ENCODE results near the gene FOXF1. TPM values are rescaled to one million over a fixed set of nuclear protein-coding genes. Genes with fewer than 3 reads are reported as not detected.

Gene FOXF1
- total RNA-seq, 3 donors from 2014 or later, result 6.9 to 85.8 (median 9.9) TPM

DNA sequence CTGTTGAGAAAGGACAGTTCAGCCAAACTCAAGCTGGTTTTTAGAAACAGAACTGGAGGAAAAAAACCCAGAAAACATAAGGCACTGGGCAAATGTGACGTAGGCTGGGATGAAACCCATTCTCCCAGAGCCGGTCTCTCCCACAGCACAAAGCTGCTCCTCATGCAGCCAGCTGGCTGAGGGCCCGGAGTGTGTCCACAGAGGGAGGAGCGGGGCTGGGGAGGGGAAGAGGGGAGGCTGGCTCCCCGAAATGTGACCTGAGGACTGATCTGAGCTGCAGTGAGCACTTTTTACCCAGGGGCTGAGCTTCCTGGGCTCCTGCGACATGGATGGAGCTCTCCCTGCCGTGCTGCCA is 20.8 kb downstream of the FOXF1 start:
- ATAC-seq (peak; percentile 56), DNase-seq (peak; percentile 41 to 75 (median 58))
- H3K9me3 ChIP-seq, result no peaks in the 10 kb centered on the region
- H3K36me3 ChIP-seq (ENCODE audit: low read depth), result no peaks in the 10 kb centered on the region
- intact Hi-C loops (cut with DNase I, micrococcal nuclease), result no loop called here
- TF ChIP-seq, protein P1, sequence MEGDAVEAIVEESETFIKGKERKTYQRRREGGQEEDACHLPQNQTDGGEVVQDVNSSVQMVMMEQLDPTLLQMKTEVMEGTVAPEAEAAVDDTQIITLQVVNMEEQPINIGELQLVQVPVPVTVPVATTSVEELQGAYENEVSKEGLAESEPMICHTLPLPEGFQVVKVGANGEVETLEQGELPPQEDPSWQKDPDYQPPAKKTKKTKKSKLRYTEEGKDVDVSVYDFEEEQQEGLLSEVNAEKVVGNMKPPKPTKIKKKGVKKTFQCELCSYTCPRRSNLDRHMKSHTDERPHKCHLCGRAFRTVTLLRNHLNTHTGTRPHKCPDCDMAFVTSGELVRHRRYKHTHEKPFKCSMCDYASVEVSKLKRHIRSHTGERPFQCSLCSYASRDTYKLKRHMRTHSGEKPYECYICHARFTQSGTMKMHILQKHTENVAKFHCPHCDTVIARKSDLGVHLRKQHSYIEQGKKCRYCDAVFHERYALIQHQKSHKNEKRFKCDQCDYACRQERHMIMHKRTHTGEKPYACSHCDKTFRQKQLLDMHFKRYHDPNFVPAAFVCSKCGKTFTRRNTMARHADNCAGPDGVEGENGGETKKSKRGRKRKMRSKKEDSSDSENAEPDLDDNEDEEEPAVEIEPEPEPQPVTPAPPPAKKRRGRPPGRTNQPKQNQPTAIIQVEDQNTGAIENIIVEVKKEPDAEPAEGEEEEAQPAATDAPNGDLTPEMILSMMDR (IDR thresholded peaks at IDR 0.05), result no peak
- H3K4me1 ChIP-seq (ENCODE audit: low read depth), result no peaks in the 10 kb centered on the region
- H3K4me3 ChIP-seq, result no peak overlapping the region

DNA sequence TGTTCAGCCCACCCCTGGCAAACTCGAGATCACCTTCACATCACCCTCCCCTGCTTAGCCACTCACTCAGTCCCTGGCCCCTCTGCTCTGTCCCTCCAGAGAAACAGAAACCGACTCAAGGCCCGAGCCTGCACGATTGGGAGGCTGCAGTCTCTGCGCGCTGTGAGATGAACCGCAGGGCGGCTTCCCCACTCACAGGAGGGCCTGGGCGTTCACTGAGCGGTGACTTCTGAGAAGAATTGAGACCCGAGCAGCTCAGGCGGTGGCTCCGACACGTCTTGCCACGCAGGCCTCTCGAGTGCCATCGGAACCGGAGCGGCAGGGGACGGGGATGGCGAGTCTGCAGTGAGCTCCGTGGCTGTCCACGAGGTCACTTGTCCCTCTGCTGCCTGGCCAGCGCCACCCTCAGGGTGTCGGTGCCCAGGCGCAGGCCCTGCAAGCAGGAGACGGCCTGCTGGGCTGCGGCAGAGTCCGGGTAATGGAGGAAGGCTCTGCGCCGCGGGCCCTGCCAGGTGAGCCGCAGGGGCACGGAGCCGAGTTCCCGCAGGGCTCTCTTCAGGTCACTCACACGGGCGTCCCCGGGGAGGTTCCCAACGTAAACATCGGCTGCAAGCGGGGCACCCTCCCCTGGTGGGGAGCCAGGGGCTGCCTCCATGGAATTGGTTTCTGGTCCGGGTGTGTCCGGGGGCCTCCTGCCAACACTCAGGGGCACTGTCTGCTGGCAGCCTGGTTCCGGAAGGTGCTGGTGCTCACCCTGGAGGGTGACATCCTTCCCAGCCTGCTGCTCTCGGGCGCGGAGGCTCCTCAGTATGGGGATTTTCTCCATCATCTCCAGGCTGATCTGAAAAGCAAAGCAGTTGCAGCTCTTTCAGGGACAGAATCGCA is 21.6 kb downstream of the FOXF1 start:
- TF ChIP-seq, protein P1 (IDR thresholded peaks at IDR 0.05), result no peak
- no peaks in the 10 kb centered on the region for H3K36me3 ChIP-seq (ENCODE audit: low read depth)
- no peaks in the 10 kb centered on the region for H3K4me1 ChIP-seq (ENCODE audit: low read depth)
- intact Hi-C loops (cut with DNase I, micrococcal nuclease), result no loop called here
- no peak overlapping the region for H3K4me3 ChIP-seq
- H3K9me3 ChIP-seq, result no peaks in the 10 kb centered on the region
- DNase-seq (no peak), ATAC-seq (no peak)

DNA sequence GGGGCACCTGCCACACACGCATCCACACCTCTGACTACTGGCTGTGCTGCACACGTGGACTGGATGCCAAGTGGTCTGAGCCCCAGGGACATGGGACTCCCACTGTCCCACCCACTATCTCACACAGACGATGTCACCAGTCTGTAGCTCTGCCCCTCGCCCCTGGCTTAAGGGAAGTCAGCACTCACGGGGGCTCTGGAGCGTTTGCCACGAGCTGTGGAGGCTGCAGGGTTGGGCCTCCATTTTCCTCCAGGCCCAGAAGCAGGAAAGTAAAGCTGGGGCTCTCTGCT is 22.1 kb downstream of the FOXF1 start:
- Histone ChIP-seq H3K9me3 (no peaks in the 10 kb centered on the region), H3K4me1 (ENCODE audit: low read depth) (no peaks in the 10 kb centered on the region), H3K36me3 (ENCODE audit: low read depth) (no peaks in the 10 kb centered on the region), H3K4me3 (no peak overlapping the region)
- DNase-seq (no peak), ATAC-seq (no peak)
- intact Hi-C loops (cut with DNase I, micrococcal nuclease), result no loop called here
- TF ChIP-seq, protein P1 (IDR thresholded peaks at IDR 0.05), result no peak

DNA sequence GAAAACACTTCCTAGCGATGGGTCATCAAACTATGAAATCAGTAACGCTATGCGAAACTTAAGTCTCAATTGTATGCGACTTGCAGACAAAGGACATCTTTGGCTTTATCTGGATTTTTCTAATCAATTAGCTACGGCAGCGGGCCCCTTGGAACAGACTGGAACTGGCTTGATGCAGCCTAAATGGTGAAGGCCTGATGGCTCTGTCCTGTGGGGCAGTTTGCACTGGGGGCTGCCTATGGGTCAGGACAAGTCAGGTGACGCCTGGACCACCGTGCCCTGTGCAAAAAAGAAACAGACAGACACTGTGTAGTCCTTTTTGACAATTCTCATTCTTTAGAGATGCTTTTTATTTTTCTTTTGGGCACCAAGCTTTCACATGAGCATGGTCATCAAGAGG is 22.7 kb downstream of the FOXF1 start:
- DNase-seq (no peak), ATAC-seq (no peak)
- Histone ChIP-seq H3K36me3 (ENCODE audit: low read depth) (no peaks in the 10 kb centered on the region), H3K9me3 (no peaks in the 10 kb centered on the region), H3K4me3 (no peak overlapping the region), H3K4me1 (ENCODE audit: low read depth) (no peaks in the 10 kb centered on the region)
- intact Hi-C loops (cut with DNase I, micrococcal nuclease), result no loop called here
- TF ChIP-seq, protein P1 (IDR thresholded peaks at IDR 0.05), result no peak

DNA sequence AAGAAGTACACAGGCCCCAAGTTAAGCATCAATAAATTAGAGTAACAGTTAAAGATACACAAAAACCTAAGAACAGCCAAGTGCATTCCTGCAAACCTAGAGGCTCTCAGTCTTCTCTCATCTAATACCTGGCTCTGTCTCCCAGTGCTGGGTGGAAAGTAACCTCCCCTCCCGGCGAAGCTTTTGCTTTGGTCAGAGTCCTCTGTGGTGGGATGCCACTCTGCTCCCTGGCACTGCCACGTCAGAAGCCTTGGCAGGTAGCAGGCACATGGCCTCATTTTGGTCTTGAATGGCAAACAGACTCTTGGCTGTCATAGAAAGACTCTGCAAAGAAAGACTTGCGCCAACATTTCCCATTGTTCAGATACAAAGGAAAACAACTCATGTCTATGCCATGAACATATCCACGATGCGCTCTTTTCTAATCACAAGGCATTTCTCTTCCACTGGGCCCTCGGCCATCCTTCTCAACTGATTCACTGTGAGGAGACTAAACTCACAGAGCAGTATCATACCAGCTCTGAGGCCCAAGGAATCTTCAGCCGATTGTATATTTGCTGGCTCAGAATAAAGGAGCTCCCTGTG is 23.5 kb downstream of the FOXF1 start:
- Histone ChIP-seq H3K36me3 (ENCODE audit: low read depth) (no peaks in the 10 kb centered on the region), H3K4me3 (no peak overlapping the region), H3K4me1 (ENCODE audit: low read depth) (no peaks in the 10 kb centered on the region), H3K9me3 (no peaks in the 10 kb centered on the region)
- no peak for ATAC-seq
- intact Hi-C loops (cut with DNase I, micrococcal nuclease), result no loop called here
- DNase-seq, result no peak
- TF ChIP-seq, protein P1 (IDR thresholded peaks at IDR 0.05), result no peak
